ENCODE data around the gene PCBP3. TPM values are rescaled to one million over a fixed set of nuclear protein-coding genes. Genes with fewer than 3 reads are reported as not detected.

The PCBP3 gene
- total RNA-seq, 8 experiments from 2014 or later, result 2.5 to 20.9 (median 10.0) TPM

DNA sequence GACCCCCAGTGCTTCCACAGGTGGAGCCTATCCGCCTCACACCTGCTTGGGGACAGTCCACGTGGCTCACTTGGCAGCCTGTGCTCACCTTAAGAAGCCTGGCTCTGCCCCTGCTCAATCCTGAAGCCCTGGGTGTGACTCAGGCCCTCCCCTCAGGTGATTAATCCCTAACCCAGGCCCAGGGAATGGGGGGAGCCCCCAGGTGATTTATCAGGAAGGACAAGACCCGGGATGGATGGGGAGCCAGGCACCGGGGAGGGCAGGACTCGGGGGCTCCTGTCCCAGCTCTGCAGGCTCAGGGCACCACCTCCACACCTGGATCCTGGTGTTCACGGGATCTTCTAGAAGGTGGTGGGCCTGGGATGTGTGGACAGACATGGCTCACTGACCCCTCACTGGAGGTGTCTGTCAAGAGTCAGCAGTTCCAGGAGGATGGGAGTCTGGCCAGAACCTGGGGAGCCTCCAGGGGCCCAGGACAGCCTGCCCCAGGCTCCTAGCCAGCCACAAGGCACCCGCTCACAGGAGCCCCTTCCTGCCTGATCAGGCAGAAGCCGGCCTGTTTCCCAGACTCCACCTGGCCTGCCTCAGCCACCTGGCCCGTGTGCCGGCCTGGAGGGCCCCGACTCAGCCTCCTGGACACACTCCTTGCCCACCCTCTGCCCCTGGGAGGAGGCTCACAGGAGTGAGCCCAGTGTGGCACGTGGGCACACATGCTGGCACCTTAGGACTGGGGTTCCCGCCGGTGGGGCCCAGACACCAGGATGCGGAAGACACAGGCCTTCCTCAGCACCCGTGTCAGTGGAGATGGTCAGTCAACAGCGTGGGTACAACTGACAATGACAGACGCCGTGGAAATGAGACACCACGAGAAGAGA is 299.5 kb downstream of the PCBP3 start:
- Histone ChIP-seq H3K27ac (no peak overlapping the region), H3K4me3 (no peak overlapping the region), H3K4me1 (replicated peaks in 1 of 2) (peaks cover 6 to 16% of the 10 kb centered on the region in 2 donors)
- in situ Hi-C loops (cut with MboI; ENCODE audit: low pct_unique_long_range_greater_than_20kb in 2 of 9, low sequenced_read_pairs in 9 of 9, unreplicated experiment in 9 of 9), result no loop called here
- ATAC-seq (replicated peaks in 6 of 8), result no peak
- WGBS, 10 experiments, result 71 to 100% (median 82%) methylated on average over 1 to 6 of the region's 20 CpGs; no CpG with 5 or more reads in 5 of the 10 experiments

- no peak for ATAC-seq (replicated peaks in 6 of 8)
- H3K4me3 ChIP-seq, result no peak overlapping the region
- H3K4me1 ChIP-seq (replicated peaks in 1 of 2), result peaks cover 6 to 16% of the 10 kb centered on the region in 2 donors
- in situ Hi-C loops (cut with MboI; ENCODE audit: low pct_unique_long_range_greater_than_20kb in 2 of 9, low sequenced_read_pairs in 9 of 9, unreplicated experiment in 9 of 9), result no loop called here
- 60% methylated on average over 1 of the region's 8 CpGs; no CpG with 5 or more reads in 9 of the 10 experiments for WGBS, 10 experiments
- H3K27ac ChIP-seq, result no peak overlapping the region
Measured at GRCh38 chr21:45943630-45944540, 300.4 kb downstream of the PCBP3 start.

DNA sequence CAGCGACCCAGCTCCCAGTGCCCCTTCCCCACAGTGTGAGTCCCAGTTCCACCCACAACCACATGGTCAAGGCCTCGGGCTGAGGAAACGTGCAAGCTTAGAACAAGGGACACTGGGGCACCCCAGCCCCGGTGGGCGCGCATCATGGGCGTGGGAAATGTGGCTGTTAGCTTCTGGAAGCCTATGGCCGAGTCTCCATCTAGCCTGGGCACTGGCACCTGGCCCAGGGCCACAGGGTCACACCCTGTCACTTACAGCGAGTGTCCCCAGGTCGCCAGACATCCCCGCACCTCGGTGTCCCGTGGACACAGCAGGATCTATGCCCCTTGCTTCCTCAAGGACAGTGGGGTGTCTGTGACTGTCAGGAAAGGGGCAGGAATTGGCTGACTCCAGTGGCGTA is 301.1 kb downstream of the PCBP3 start:
- ATAC-seq (replicated peaks in 6 of 8), result no peak
- no peak overlapping the region for H3K27ac ChIP-seq
- in situ Hi-C loops (cut with MboI; ENCODE audit: low pct_unique_long_range_greater_than_20kb in 2 of 9, low sequenced_read_pairs in 9 of 9, unreplicated experiment in 9 of 9), result no loop called here
- H3K4me3 ChIP-seq, result no peak overlapping the region
- 55 to 100% (median 87%) methylated on average over 1 to 4 of the region's 14 CpGs; no CpG with 5 or more reads in 6 of the 10 experiments for WGBS, 10 experiments
- H3K4me1 ChIP-seq (replicated peaks in 1 of 2), result peaks cover 6 to 16% of the 10 kb centered on the region in 2 donors

GRCh38 chr21:45945066-45945867 is 301.7 kb downstream of the PCBP3 start:
- no peak for ATAC-seq (replicated peaks in 6 of 8)
- Histone ChIP-seq H3K4me1 (replicated peaks in 1 of 2) (peaks cover 6 to 16% of the 10 kb centered on the region in 2 donors), H3K4me3 (no peak overlapping the region), H3K27ac (no peak overlapping the region)
- 79 to 94% (median 85%) methylated on average over 2 to 14 of the region's 24 CpGs; no CpG with 5 or more reads in 4 of the 10 experiments for WGBS, 10 experiments
- in situ Hi-C loops (cut with MboI; ENCODE audit: low pct_unique_long_range_greater_than_20kb in 2 of 9, low sequenced_read_pairs in 9 of 9, unreplicated experiment in 9 of 9), result no loop called here

- Histone ChIP-seq H3K4me3 (no peak overlapping the region), H3K27ac (no peak overlapping the region), H3K4me1 (replicated peaks in 1 of 2) (peaks cover 6 to 15% of the 10 kb centered on the region in 2 donors)
- WGBS, 10 experiments, result 71 to 100% (median 74%) methylated on average over 2 to 4 of the region's 12 CpGs; no CpG with 5 or more reads in 5 of the 10 experiments
- in situ Hi-C loops (cut with MboI; ENCODE audit: low pct_unique_long_range_greater_than_20kb in 2 of 9, low sequenced_read_pairs in 9 of 9, unreplicated experiment in 9 of 9), result no loop called here
- ATAC-seq (replicated peaks in 6 of 8), result no peak
Measured at GRCh38 chr21:45945868-45946210, 302.3 kb downstream of the PCBP3 start.

- WGBS, 10 experiments, result 78 to 100% (median 92%) methylated on average over 2 to 9 of the region's 16 CpGs; no CpG with 5 or more reads in 3 of the 10 experiments
Measured at GRCh38 chr21:45947296-45947695, 303.8 kb downstream of the PCBP3 start.

GRCh38 chr21:45947716-45948255 is 304.3 kb downstream of the PCBP3 start:
- H3K27ac ChIP-seq, result no peak overlapping the region
- H3K4me3 ChIP-seq, result no peak overlapping the region
- WGBS, 10 experiments, result 80 to 100% (median 92%) methylated on average over 1 to 14 of the region's 16 CpGs; no CpG with 5 or more reads in 1 of the 10 experiments
- no peak for ATAC-seq (replicated peaks in 6 of 8)
- H3K4me1 ChIP-seq (replicated peaks in 1 of 2), result no peaks in the 10 kb centered on the region
- in situ Hi-C loops (cut with MboI; ENCODE audit: low pct_unique_long_range_greater_than_20kb in 2 of 9, low sequenced_read_pairs in 9 of 9, unreplicated experiment in 9 of 9), result no loop called here

More at GRCh38 chr21:45947296-45947695, 303.8 kb downstream of the PCBP3 start:
- H3K27ac ChIP-seq, result no peak overlapping the region
- no peak for ATAC-seq (replicated peaks in 6 of 8)
- in situ Hi-C loops (cut with MboI; ENCODE audit: low pct_unique_long_range_greater_than_20kb in 2 of 9, low sequenced_read_pairs in 9 of 9, unreplicated experiment in 9 of 9), result no loop called here
- peaks cover 0 to under 1% of the 10 kb centered on the region in 2 donors for H3K4me1 ChIP-seq (replicated peaks in 1 of 2)
- H3K4me3 ChIP-seq, result no peak overlapping the region

GRCh38 chr21:45948576-45949141 is 305.1 kb downstream of the PCBP3 start:
- WGBS, 10 experiments, result 29 to 100% (median 72%) methylated on average over 1 to 9 of the region's 29 CpGs; no CpG with 5 or more reads in 2 of the 10 experiments
- ATAC-seq (replicated peaks in 6 of 8), result peak in 1 of 8 experiments; percentile 26

DNA sequence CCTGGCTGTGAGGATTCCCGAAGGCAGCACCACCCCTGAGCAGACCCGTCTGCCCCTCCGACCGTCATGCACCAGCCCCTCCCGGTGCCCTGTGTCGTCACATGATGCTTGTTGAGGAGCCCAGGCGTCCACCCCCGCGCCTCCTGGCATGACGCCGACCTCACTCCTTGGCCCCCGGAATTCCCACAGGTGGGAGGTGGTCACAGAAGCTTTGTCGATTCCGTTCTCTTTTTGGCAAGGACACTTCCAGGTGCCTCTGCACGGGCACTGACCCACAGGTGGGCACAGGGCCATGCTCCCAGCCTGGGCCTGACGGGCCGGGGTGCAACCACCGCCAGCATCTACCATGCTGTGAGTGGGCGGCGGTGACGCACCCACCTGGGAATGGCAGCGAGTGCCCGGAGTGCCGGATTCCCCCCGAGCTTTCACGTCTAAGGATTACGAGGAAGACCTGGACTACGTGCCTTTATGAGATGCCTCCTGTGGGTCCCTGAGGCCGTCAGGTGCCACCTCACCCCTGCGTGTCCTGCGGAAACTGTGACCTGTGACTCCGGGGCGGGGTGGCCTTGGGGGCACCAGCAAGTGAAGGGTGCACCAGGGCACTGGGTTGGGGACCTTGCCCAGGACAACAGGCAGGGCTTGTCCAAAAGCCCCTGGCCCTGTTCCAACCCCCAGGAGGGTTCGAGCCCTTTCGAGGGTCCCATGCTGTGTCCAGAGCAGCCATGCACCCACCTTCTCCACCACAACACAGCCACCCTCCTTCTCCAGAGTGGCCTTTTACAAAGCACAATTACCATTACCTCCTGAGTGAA is 306.6 kb downstream of the PCBP3 start:
- peaks cover 0 to 3% of the 10 kb centered on the region in 2 donors for H3K4me1 ChIP-seq (replicated peaks in 1 of 2)
- 80 to 90% methylated on average over 2 to 6 of the region's 35 CpGs; no CpG with 5 or more reads in 8 of the 10 experiments for WGBS, 10 experiments
- ATAC-seq (replicated peaks in 6 of 8), result peak in 4 of 8 experiments; percentile 11 to 30 (median 15)
- H3K4me3 ChIP-seq, result no peak overlapping the region
- H3K27ac ChIP-seq, result no peak overlapping the region
- in situ Hi-C loops (cut with MboI; ENCODE audit: low pct_unique_long_range_greater_than_20kb in 2 of 9, low sequenced_read_pairs in 9 of 9, unreplicated experiment in 9 of 9), result no loop called here

More at GRCh38 chr21:45948576-45949141, 305.1 kb downstream of the PCBP3 start:
- peaks cover 0 to 1% of the 10 kb centered on the region in 2 donors for H3K4me1 ChIP-seq (replicated peaks in 1 of 2)
- in situ Hi-C loops (cut with MboI; ENCODE audit: low pct_unique_long_range_greater_than_20kb in 2 of 9, low sequenced_read_pairs in 9 of 9, unreplicated experiment in 9 of 9), result no loop called here
- H3K27ac ChIP-seq, result no peak overlapping the region
- no peak overlapping the region for H3K4me3 ChIP-seq

DNA sequence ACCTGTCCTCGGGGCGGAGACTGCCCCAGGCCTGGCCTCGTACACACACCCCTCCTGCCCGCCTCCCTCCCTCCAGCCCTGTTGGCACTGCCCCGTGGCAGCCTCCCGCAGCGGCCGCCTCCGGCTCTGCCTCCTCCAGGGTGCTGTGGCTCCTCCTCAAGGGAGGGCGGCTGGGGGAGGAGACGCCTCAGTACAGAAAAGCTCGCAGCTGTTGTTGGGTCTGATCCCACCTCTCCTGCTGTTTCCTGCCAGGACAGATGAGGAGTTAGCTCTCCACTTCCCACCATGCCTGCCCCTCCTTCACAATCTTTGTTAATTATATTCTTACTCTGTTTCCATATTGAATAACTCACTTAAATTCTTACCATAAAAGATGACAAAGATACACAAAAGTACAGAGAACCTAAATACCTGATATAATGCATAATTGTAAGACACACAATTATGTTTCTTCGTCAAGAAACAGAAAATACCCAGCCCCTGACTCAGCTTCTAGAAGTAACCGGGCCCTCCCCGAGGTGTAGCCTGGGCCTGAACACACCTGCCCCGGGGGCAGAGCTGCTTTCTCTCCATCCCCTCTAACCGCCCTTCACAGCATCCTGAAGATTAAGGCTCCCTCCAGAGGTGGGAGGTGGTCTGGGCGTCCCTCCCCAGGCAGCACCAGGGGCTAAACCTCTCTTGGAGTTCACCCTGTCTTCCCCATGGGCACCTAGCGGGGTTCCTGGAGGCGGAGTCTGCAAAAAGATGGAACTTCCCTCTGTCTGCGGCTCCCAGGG is 307.4 kb downstream of the PCBP3 start:
- in situ Hi-C loops (cut with MboI; ENCODE audit: low pct_unique_long_range_greater_than_20kb in 2 of 9, low sequenced_read_pairs in 9 of 9, unreplicated experiment in 9 of 9), result no loop called here
- Histone ChIP-seq H3K4me3 (no peak overlapping the region), H3K27ac (no peak overlapping the region), H3K4me1 (replicated peaks in 1 of 2) (peaks cover 0 to 3% of the 10 kb centered on the region in 2 donors)
- ATAC-seq (replicated peaks in 6 of 8), result peak; percentile 34 to 75 (median 63)
- WGBS, 10 experiments, result 10 to 67% (median 40%) methylated on average over 1 to 8 of the region's 21 CpGs; no CpG with 5 or more reads in 1 of the 10 experiments

GRCh38 chr21:45951676-45952075 is 308.2 kb downstream of the PCBP3 start:
- WGBS, 10 experiments, result 60 to 100% (median 89%) methylated on average over 1 to 11 of the region's 15 CpGs; no CpG with 5 or more reads in 2 of the 10 experiments
- no peak for ATAC-seq (replicated peaks in 6 of 8)
- Histone ChIP-seq H3K4me1 (replicated peaks in 1 of 2) (peaks cover 0 to 3% of the 10 kb centered on the region in 2 donors), H3K27ac (no peak overlapping the region), H3K4me3 (no peak overlapping the region)
- in situ Hi-C loops (cut with MboI; ENCODE audit: low pct_unique_long_range_greater_than_20kb in 2 of 9, low sequenced_read_pairs in 9 of 9, unreplicated experiment in 9 of 9), result no loop called here

Data from motor neuron (in vitro differentiated cells).